Measurements from ENCODE around the gene CHD1L. TPM values are rescaled to one million over a fixed set of nuclear protein-coding genes. Genes with fewer than 3 reads are reported as not detected.

Gene CHD1L
- total RNA-seq, 2 experiments from 2014 or later: 70.0 to 70.9 TPM

- no peak for DNase-seq
- Mint-ChIP-seq H3K36me3 (ENCODE audit: low read depth) (peaks cover 33% of the 10 kb centered on the region), H3K27ac (no peak overlapping the region), H3K4me1 (peaks cover 58% of the 10 kb centered on the region), H3K27me3 (no peaks in the 10 kb centered on the region), H3K4me3 (no peak overlapping the region), H3K9me3 (no peaks in the 10 kb centered on the region)
- ChIA-PET CTCF (interaction anchor here (1.1 kb wide), 1 partner anchor 25 kb away, joined by 5 read pairs; no protein-coding TSS in a partner anchor), POLR2A (no interaction called here)
Observed at GRCh38 chr1:147247656-147248238, 5.3 kb downstream of the CHD1L start.

GRCh38 chr1:147252540-147252939, 10.1 kb downstream of the CHD1L start:
- ChIA-PET POLR2A (interaction anchor here (0.8 kb wide), 1 partner anchor 9 kb away, joined by 4 read pairs; no protein-coding TSS in a partner anchor), CTCF (interaction anchor here (0.8 kb wide), 2 partner anchors 9 to 11 kb away, joined by 3 to 4 read pairs; partner anchors contain the start of gene CHD1L)
- Mint-ChIP-seq H3K27me3 (no peaks in the 10 kb centered on the region), H3K27ac (no peak overlapping the region), H3K36me3 (ENCODE audit: low read depth) (peaks cover 44% of the 10 kb centered on the region), H3K4me3 (no peak overlapping the region), H3K9me3 (no peaks in the 10 kb centered on the region), H3K4me1 (peaks cover 24% of the 10 kb centered on the region)
- DNase-seq: no peak

- no peak for DNase-seq
- H3K27me3 Mint-ChIP-seq: no peaks in the 10 kb centered on the region
- H3K4me1 Mint-ChIP-seq: peaks cover 4% of the 10 kb centered on the region
- ChIA-PET CTCF (interaction anchor here (0.6 kb wide), 1 partner anchor 13 kb away, joined by 3 read pairs; no protein-coding TSS in a partner anchor), POLR2A (no interaction called here)
- no peak overlapping the region for H3K4me3 Mint-ChIP-seq
- H3K9me3 Mint-ChIP-seq: no peaks in the 10 kb centered on the region
- peaks cover 55% of the 10 kb centered on the region for H3K36me3 Mint-ChIP-seq (ENCODE audit: low read depth)
- no peak overlapping the region for H3K27ac Mint-ChIP-seq
Observed at GRCh38 chr1:147260956-147261355, 18.5 kb downstream of the CHD1L start.

GRCh38 chr1:147264158-147264768, 21.8 kb downstream of the CHD1L start:
- Mint-ChIP-seq H3K4me1 (peaks cover 2% of the 10 kb centered on the region), H3K27me3 (no peaks in the 10 kb centered on the region), H3K36me3 (ENCODE audit: low read depth) (peaks cover 66% of the 10 kb centered on the region), H3K27ac (no peak overlapping the region), H3K9me3 (no peaks in the 10 kb centered on the region), H3K4me3 (no peak overlapping the region)
- CTCF ChIA-PET: no interaction called here
- POLR2A ChIA-PET: no interaction called here
- no peak for DNase-seq

GRCh38 chr1:147266381-147266780, 23.9 kb downstream of the CHD1L start:
- Mint-ChIP-seq H3K4me1 (peaks cover 2% of the 10 kb centered on the region), H3K27ac (no peak overlapping the region), H3K27me3 (no peaks in the 10 kb centered on the region), H3K9me3 (no peaks in the 10 kb centered on the region), H3K4me3 (no peak overlapping the region), H3K36me3 (ENCODE audit: low read depth) (peaks cover 58% of the 10 kb centered on the region)
- ChIA-PET CTCF (no interaction called here), POLR2A (no interaction called here)
- DNase-seq: no peak

GRCh38 chr1:147267711-147268110, 25.2 kb downstream of the CHD1L start:
- POLR2A ChIA-PET: no interaction called here
- H3K27ac Mint-ChIP-seq: no peak overlapping the region
- H3K9me3 Mint-ChIP-seq: no peaks in the 10 kb centered on the region
- DNase-seq: no peak
- CTCF ChIA-PET: no interaction called here
- no peaks in the 10 kb centered on the region for H3K27me3 Mint-ChIP-seq
- peaks cover 57% of the 10 kb centered on the region for H3K36me3 Mint-ChIP-seq (ENCODE audit: low read depth)
- H3K4me3 Mint-ChIP-seq: no peak overlapping the region
- peaks cover 2% of the 10 kb centered on the region for H3K4me1 Mint-ChIP-seq

GRCh38 chr1:147270721-147271120, 28.2 kb downstream of the CHD1L start:
- Mint-ChIP-seq H3K4me1 (peaks cover 8% of the 10 kb centered on the region), H3K9me3 (no peaks in the 10 kb centered on the region)
- CTCF ChIA-PET: no interaction called here

GRCh38 chr1:147272042-147272441, 29.6 kb downstream of the CHD1L start:
- POLR2A ChIA-PET: no interaction called here
- DNase-seq: no peak
- CTCF ChIA-PET: interaction anchor here (0.6 to 4.1 kb wide), 4 partner anchors 10 to 117 kb away, joined by 3 to 46 read pairs (median 5); no protein-coding TSS in a partner anchor
- Mint-ChIP-seq H3K4me1 (peaks cover 6% of the 10 kb centered on the region), H3K9me3 (no peaks in the 10 kb centered on the region), H3K27ac (no peak overlapping the region), H3K27me3 (no peaks in the 10 kb centered on the region), H3K36me3 (ENCODE audit: low read depth) (peaks cover 67% of the 10 kb centered on the region), H3K4me3 (no peak overlapping the region)

More at GRCh38 chr1:147270721-147271120, 28.2 kb downstream of the CHD1L start:
- POLR2A ChIA-PET: no interaction called here
- H3K27me3 Mint-ChIP-seq: no peaks in the 10 kb centered on the region
- no peak overlapping the region for H3K4me3 Mint-ChIP-seq
- peaks cover 64% of the 10 kb centered on the region for H3K36me3 Mint-ChIP-seq (ENCODE audit: low read depth)
- no peak for DNase-seq
- no peak overlapping the region for H3K27ac Mint-ChIP-seq

- peaks cover 61% of the 10 kb centered on the region for H3K36me3 Mint-ChIP-seq (ENCODE audit: low read depth)
- H3K27ac Mint-ChIP-seq: no peak overlapping the region
- H3K4me3 Mint-ChIP-seq: no peak overlapping the region
- no peaks in the 10 kb centered on the region for H3K9me3 Mint-ChIP-seq
- peaks cover 7% of the 10 kb centered on the region for H3K4me1 Mint-ChIP-seq
- ChIA-PET CTCF (interaction anchor here (0.7 to 4.1 kb wide), 18 partner anchors 9 to 619 kb away, joined by 3 to 46 read pairs (median 4); no protein-coding TSS in a partner anchor), POLR2A (interaction anchor here (1.0 to 1.6 kb wide), 2 partner anchors 16 to 117 kb away, joined by 3 to 5 read pairs; no protein-coding TSS in a partner anchor)
- peak; percentile 23 for DNase-seq
- no peaks in the 10 kb centered on the region for H3K27me3 Mint-ChIP-seq
Observed at GRCh38 chr1:147273409-147274336, 31.2 kb downstream of the CHD1L start.

GRCh38 chr1:147281950-147282349, 39.5 kb downstream of the CHD1L start:
- POLR2A ChIA-PET: no interaction called here
- H3K36me3 Mint-ChIP-seq (ENCODE audit: low read depth): peaks cover 57% of the 10 kb centered on the region
- H3K27me3 Mint-ChIP-seq: no peaks in the 10 kb centered on the region
- no peak overlapping the region for H3K27ac Mint-ChIP-seq
- no peak for DNase-seq
- H3K9me3 Mint-ChIP-seq: no peaks in the 10 kb centered on the region
- peaks cover 2% of the 10 kb centered on the region for H3K4me1 Mint-ChIP-seq
- CTCF ChIA-PET: interaction anchor here (0.7 to 1.8 kb wide), 3 partner anchors 8 to 108 kb away, joined by 3 to 5 read pairs (median 4); no protein-coding TSS in a partner anchor
- no peak overlapping the region for H3K4me3 Mint-ChIP-seq

GRCh38 chr1:147283011-147283410, 40.5 kb downstream of the CHD1L start:
- CTCF ChIA-PET: interaction anchor here (1.4 to 1.8 kb wide), 2 partner anchors 9 to 107 kb away, joined by 3 to 4 read pairs; no protein-coding TSS in a partner anchor
- Mint-ChIP-seq H3K9me3 (no peaks in the 10 kb centered on the region), H3K36me3 (ENCODE audit: low read depth) (peaks cover 58% of the 10 kb centered on the region), H3K4me1 (no peaks in the 10 kb centered on the region), H3K4me3 (no peak overlapping the region), H3K27ac (no peak overlapping the region), H3K27me3 (no peaks in the 10 kb centered on the region)
- no peak for DNase-seq
- POLR2A ChIA-PET: no interaction called here

- Mint-ChIP-seq H3K9me3 (no peaks in the 10 kb centered on the region), H3K27ac (no peak overlapping the region), H3K36me3 (ENCODE audit: low read depth) (peaks cover 94% of the 10 kb centered on the region), H3K27me3 (no peaks in the 10 kb centered on the region), H3K4me3 (no peak overlapping the region), H3K4me1 (peaks cover 13% of the 10 kb centered on the region)
- DNase-seq: no peak
- POLR2A ChIA-PET: no interaction called here
- CTCF ChIA-PET: no interaction called here
Observed at GRCh38 chr1:147287133-147287865, 44.8 kb downstream of the CHD1L start.
